Measurements from ENCODE around the gene PLA2G6. TPM values are rescaled to one million over a fixed set of nuclear protein-coding genes. Genes with fewer than 3 reads are reported as not detected.

Gene PLA2G6
- total RNA-seq, 4 donors from 2014 or later = 4.4 to 30.5 (median 22.0) TPM

- Histone ChIP-seq H3K4me3 (no peak overlapping the region), H3K9me3 (no peaks in the 10 kb centered on the region), H3K27ac (no peak overlapping the region), H3K27me3 (no peaks in the 10 kb centered on the region), H3K4me1 (no peaks in the 10 kb centered on the region), H3K36me3 (peaks cover 0 to 91% of the 10 kb centered on the region in 2 donors)
- TF ChIP-seq POLR2A (IDR thresholded peaks at IDR 0.05) (no peak), POLR2AphosphoS5 (IDR thresholded peaks at IDR 0.05) (no peak), EP300 (IDR thresholded peaks at IDR 0.05) (no peak), CTCF (IDR thresholded peaks at IDR 0.05) (no peak)
- ATAC-seq = no peak
- 90 to 91% methylated on average over 4 to 6 of the region's 9 CpGs for WGBS, 2 donors (ENCODE audit: low coverage in 1 of 2)
Measured at GRCh38 chr22:38137876-38138687, 43.5 kb downstream of the PLA2G6 start.

GRCh38 chr22:38136607-38137006 is 45.0 kb downstream of the PLA2G6 start:
- TF ChIP-seq POLR2A (IDR thresholded peaks at IDR 0.05) = no peak
- TF ChIP-seq EP300 (IDR thresholded peaks at IDR 0.05) = no peak
- no peak for TF ChIP-seq CTCF (IDR thresholded peaks at IDR 0.05)
- TF ChIP-seq POLR2AphosphoS5 (IDR thresholded peaks at IDR 0.05) = no peak
- Histone ChIP-seq H3K36me3 (peaks cover 0 to 94% of the 10 kb centered on the region in 2 donors), H3K27ac (no peak overlapping the region), H3K4me3 (no peak overlapping the region), H3K4me1 (no peaks in the 10 kb centered on the region), H3K27me3 (no peaks in the 10 kb centered on the region), H3K9me3 (no peaks in the 10 kb centered on the region)
- 100% methylated on average over 1 of the region's 1 CpG; no CpG with 5 or more reads in 1 of the 2 donors for WGBS, 2 donors (ENCODE audit: low coverage in 1 of 2)
- ATAC-seq = no peak

- H3K36me3 ChIP-seq = peaks cover 0 to 86% of the 10 kb centered on the region in 2 donors
- ATAC-seq = no peak
- 92% methylated on average over 2 of the region's 4 CpGs; no CpG with 5 or more reads in 1 of the 2 donors for WGBS, 2 donors (ENCODE audit: low coverage in 1 of 2)
- no peaks in the 10 kb centered on the region for H3K9me3 ChIP-seq
- no peaks in the 10 kb centered on the region for H3K27me3 ChIP-seq
- H3K4me3 ChIP-seq = no peak overlapping the region
- no peaks in the 10 kb centered on the region for H3K4me1 ChIP-seq
- no peak overlapping the region for H3K27ac ChIP-seq
- TF ChIP-seq EP300 (IDR thresholded peaks at IDR 0.05) (no peak), POLR2AphosphoS5 (IDR thresholded peaks at IDR 0.05) (no peak), POLR2A (IDR thresholded peaks at IDR 0.05) (no peak), CTCF (IDR thresholded peaks at IDR 0.05) (no peak)
Measured at GRCh38 chr22:38135133-38135706, 46.4 kb downstream of the PLA2G6 start.

- Histone ChIP-seq H3K9me3 (no peaks in the 10 kb centered on the region), H3K36me3 (peaks cover 0 to 87% of the 10 kb centered on the region in 2 donors), H3K27me3 (no peaks in the 10 kb centered on the region), H3K4me3 (no peak overlapping the region), H3K4me1 (no peaks in the 10 kb centered on the region), H3K27ac (no peak overlapping the region)
- no peak for TF ChIP-seq EP300 (IDR thresholded peaks at IDR 0.05)
- no peak for TF ChIP-seq CTCF (IDR thresholded peaks at IDR 0.05)
- TF ChIP-seq POLR2A (IDR thresholded peaks at IDR 0.05) = no peak
- no peak for TF ChIP-seq POLR2AphosphoS5 (IDR thresholded peaks at IDR 0.05)
- no peak for ATAC-seq
- WGBS, 2 donors (ENCODE audit: low coverage in 1 of 2) = no CpG with 5 or more reads among the region's 4 CpGs
Measured at GRCh38 chr22:38133331-38133730, 48.3 kb downstream of the PLA2G6 start.
